Smooth muscle cell (in vitro differentiated cells): ENCODE results near the gene TUBA1C. TPM values are rescaled to one million over a fixed set of nuclear protein-coding genes. Genes with fewer than 3 reads are reported as not detected.
A peak's percentile ranks its signal among the peaks of the same experiment; 100 is the strongest.

Source experiments
- DNase-seq: peaks from one replicate; lab custom pipeline; 2025; ENCODE audit not compliant: unreplicated experiment; lab: John Stamatoyannopoulos, UW
- H2AFZ ChIP-seq: fragments of 200-600 bp; sonication (generic); 2 replicates; pipeline ENCODE4 v1.6.0; 2016; ENCODE audit warnings: antibody characterized with exemption, low read depth, mild to moderate bottlenecking
- H3F3A ChIP-seq: fragments of 200-600 bp; sonication (generic); 2 replicates; pipeline ENCODE4 v1.6.0; 2017; ENCODE audit warnings: antibody characterized with exemption, low read depth
- H3K27ac ChIP-seq: fragments of 200-600 bp; sonication (generic); 2 replicates; pipeline ENCODE4 v1.5.1; 2016; ENCODE audit warnings: low read depth, mild to moderate bottlenecking
- H3K27me3 ChIP-seq: fragments of 200-600 bp; sonication (generic); 2 replicates; pipeline ENCODE4 v1.6.1; 2016; ENCODE audit warnings: low read depth, mild to moderate bottlenecking
- H3K36me3 ChIP-seq: fragments of 200-600 bp; sonication (generic); 2 replicates; pipeline ENCODE4 v1.5.1; 2016; ENCODE audit warnings: low read depth
- H3K4me1 ChIP-seq: fragments of 200-600 bp; sonication (generic); 2 replicates; pipeline ENCODE4 v1.5.1; 2016; ENCODE audit warnings: low read depth
- H3K4me2 ChIP-seq: fragments of 200-600 bp; sonication (generic); 2 replicates; pipeline ENCODE4 v1.6.0; 2016; ENCODE audit warnings: mild to moderate bottlenecking
- H3K4me3 ChIP-seq: fragments of 200-600 bp; sonication (generic); 2 replicates; pipeline ENCODE4 v1.5.1; 2016; ENCODE audit warnings: mild to moderate bottlenecking
- H3K79me2 ChIP-seq: fragments of 200-600 bp; sonication (generic); 2 replicates; pipeline ENCODE4 v1.6.0; 2016; ENCODE audit warnings: low read depth, mild to moderate bottlenecking
- H3K9ac ChIP-seq: fragments of 200-600 bp; sonication (generic); 2 replicates; pipeline ENCODE4 v1.6.0; 2016; ENCODE audit warnings: low read depth
- H3K9me3 ChIP-seq: fragments of 200-600 bp; sonication (generic); replicated peaks from 2 replicates; pipeline ENCODE4 v1.5.1; 2016; ENCODE audit warnings: low read depth
- H4K20me1 ChIP-seq: fragments of 200-600 bp; sonication (generic); 2 replicates; pipeline ENCODE4 v1.6.0; 2016; ENCODE audit warnings: low read depth
- CTCF ChIP-seq: fragments of 200-600 bp; sonication (generic); IDR thresholded peaks from 2 replicates; pipeline ENCODE4 v1.5.1; 2017; ENCODE audit warnings: borderline replicate concordance, mild to moderate bottlenecking, antibody characterized with exemption; ENCODE audit not compliant: insufficient read depth, poor library complexity, severe bottlenecking
- WGBS: methylation state at CpG from one replicate; pipeline ENCODE4 v1.1.7; 2016; ENCODE audit warnings: low lambda C conversion rate; 5-methylcytosine and 5-hydroxymethylcytosine counted together
- polyA plus RNA-seq: library from polyadenylated mRNA; unstranded; fragments of >200 nt; fragmentation: Nextera tagmentation; extraction: Ambion mirVana; gene quantifications from 2 replicates; pipeline ENCODE4 v1.2.1, GENCODE V29; 2016
- total RNA-seq: library from RNA; depleted of rRNA; stranded (reverse); fragments of >200 nt; gene quantifications from 2 replicates; pipeline ENCODE4 v1.2.3, GENCODE V29; 2014

TUBA1C gene
- total and polyA plus RNA-seq, 2 experiments from 2014 or later: 284 to 586 TPM

DNA sequence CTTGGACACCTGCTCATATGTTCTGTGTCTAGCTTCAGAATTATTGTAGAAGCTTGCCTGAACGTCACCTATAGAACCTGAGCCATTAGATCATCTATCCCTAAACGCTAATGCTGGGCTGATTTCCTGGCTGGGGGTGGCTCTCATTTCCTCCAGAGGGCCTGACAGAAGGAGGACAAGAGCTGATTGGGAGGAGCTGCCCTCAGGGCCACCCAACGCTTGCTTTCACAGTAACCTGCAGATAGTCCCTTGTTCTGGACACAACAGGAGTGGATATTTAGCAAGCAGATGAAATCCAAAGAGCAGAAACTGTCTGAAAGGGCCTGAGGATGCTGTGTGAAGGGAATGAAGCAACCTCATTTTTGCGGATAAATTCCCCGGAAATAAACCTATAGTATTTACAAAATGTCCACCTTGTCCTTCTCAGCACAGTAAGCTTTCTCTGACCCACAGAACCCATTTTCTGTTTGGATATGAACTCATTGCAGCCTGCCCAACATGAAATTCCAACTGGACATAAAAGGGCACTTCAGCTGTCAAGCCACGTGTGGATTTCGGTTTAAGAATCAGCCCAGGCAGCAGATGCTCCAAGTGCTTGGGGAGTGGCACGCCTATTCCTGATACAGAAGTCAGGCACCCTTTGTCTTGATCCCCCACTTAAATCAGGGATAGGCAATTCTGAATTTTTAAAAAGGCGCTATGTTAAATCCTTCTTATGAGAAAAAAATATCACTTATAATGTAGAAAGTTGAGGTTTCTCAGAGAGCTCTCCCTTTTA is 32.8 kb upstream of the TUBA1C start:
- H3K27ac ChIP-seq: peak overlapping the region; percentile 73
- H3F3A ChIP-seq: no peaks in the 10 kb centered on the region
- H3K27me3 ChIP-seq: no peaks in the 10 kb centered on the region
- H3K4me2 ChIP-seq: peak overlapping the region; percentile 82
- H3K79me2 ChIP-seq: no peaks in the 10 kb centered on the region
- no peaks in the 10 kb centered on the region for H4K20me1 ChIP-seq
- no peaks in the 10 kb centered on the region for H3K9me3 ChIP-seq
- no peaks in the 10 kb centered on the region for H3K36me3 ChIP-seq
- WGBS: 70% methylated on average over 9 of the region's 9 CpGs
- peak overlapping the region; percentile 89 for H2AFZ ChIP-seq
- DNase-seq: no peak
- TF ChIP-seq CTCF: no peak
- H3K4me1 ChIP-seq: peaks cover 21% of the 10 kb centered on the region
- no peak overlapping the region for H3K4me3 ChIP-seq
- peak overlapping the region; percentile 67 for H3K9ac ChIP-seq

GRCh38 chr12:49232940-49233841 is 31.7 kb upstream of the TUBA1C start:
- peak; percentile 14 for DNase-seq
- H3K27ac ChIP-seq: peak overlapping the region; percentile 73
- no peaks in the 10 kb centered on the region for H3K27me3 ChIP-seq
- peaks cover 21% of the 10 kb centered on the region for H3K4me1 ChIP-seq
- no peak for TF ChIP-seq CTCF
- H3K79me2 ChIP-seq: no peaks in the 10 kb centered on the region
- 52% methylated on average over 25 of the region's 25 CpGs for WGBS
- H3K9me3 ChIP-seq: no peaks in the 10 kb centered on the region
- H3K4me2 ChIP-seq: peak overlapping the region; percentile 82
- H2AFZ ChIP-seq: peak overlapping the region; percentile 89
- no peaks in the 10 kb centered on the region for H3K36me3 ChIP-seq
- H4K20me1 ChIP-seq: no peaks in the 10 kb centered on the region
- peak overlapping the region; percentile 67 for H3K9ac ChIP-seq
- peak overlapping the region; percentile 29 for H3K4me3 ChIP-seq
- H3F3A ChIP-seq: no peaks in the 10 kb centered on the region

GRCh38 chr12:49233842-49234526 is 30.9 kb upstream of the TUBA1C start:
- DNase-seq: no peak
- Histone ChIP-seq H3K4me1 (peaks cover 21% of the 10 kb centered on the region), H3F3A (no peaks in the 10 kb centered on the region), H3K9me3 (no peaks in the 10 kb centered on the region), H3K27me3 (no peaks in the 10 kb centered on the region), H3K4me2 (peak overlapping the region; percentile 84), H2AFZ (peak overlapping the region; percentile 46), H3K27ac (peak overlapping the region; percentile 64), H3K9ac (no peak overlapping the region), H3K79me2 (no peaks in the 10 kb centered on the region), H3K36me3 (no peaks in the 10 kb centered on the region), H4K20me1 (no peaks in the 10 kb centered on the region), H3K4me3 (peak overlapping the region; percentile 71)
- TF ChIP-seq CTCF: no peak
- 78% methylated on average over 19 of the region's 19 CpGs for WGBS
